Lung (tissue), 12 donors: ENCODE measurements around the gene ITGAD. TPM values are rescaled to one million over a fixed set of nuclear protein-coding genes. Genes with fewer than 3 reads are reported as not detected.

Source experiments
- ATAC-seq: fragments of 200-7000 bp; cut with Tn5 transposase; one replicate; pipeline ENCODE4 v1.9.1; 2020; ENCODE audit warnings: moderate number of reproducible peaks; ENCODE audit not compliant: insufficient read depth, low FRiP score
- DNase-seq, 3 donors: peaks; one replicate each; pipeline ENCODE4 v3.0.0-alpha.2; 2013 to 2017
- H3K27ac ChIP-seq, 2 donors: one replicate each; pipeline ENCODE4 v1.5.1; 2013; ENCODE audit warnings: mild to moderate bottlenecking in 2 of 2, moderate library complexity in 2 of 2, control low read depth in 1 of 2, inconsistent platforms in 1 of 2, low read depth in 1 of 2, low read length in 1 of 2
- H3K27me3 ChIP-seq, 3 donors: one replicate each; pipeline ENCODE4 v1.5.1; 2013; ENCODE audit warnings: low read length in 2 of 3; ENCODE audit not compliant: control insufficient read depth in 3 of 3, insufficient read depth in 3 of 3
- H3K36me3 ChIP-seq, 4 donors: one replicate each; pipeline ENCODE4 v1.5.1; 2013; ENCODE audit warnings: low read length in 4 of 4, mild to moderate bottlenecking in 1 of 4, moderate library complexity in 1 of 4; ENCODE audit not compliant: control insufficient read depth in 4 of 4, insufficient read depth in 4 of 4
- H3K4me1 ChIP-seq, 5 donors: one replicate each; pipeline ENCODE4 v1.5.1; 2013; ENCODE audit warnings: low read length in 5 of 5, mild to moderate bottlenecking in 2 of 5, moderate library complexity in 1 of 5; ENCODE audit not compliant: control insufficient read depth in 5 of 5, insufficient read depth in 5 of 5
- H3K4me3 ChIP-seq: one replicate; pipeline ENCODE4 v1.5.1; 2013; ENCODE audit warnings: mild to moderate bottlenecking, control low read depth, moderate library complexity
- H3K9ac ChIP-seq, 2 donors: one replicate each; pipeline ENCODE4 v1.5.1; 2013; ENCODE audit warnings: low read length in 2 of 2, control low read depth in 1 of 2; ENCODE audit not compliant: insufficient read depth in 1 of 2
- H3K9me3 ChIP-seq, 4 donors: one replicate each; pipeline ENCODE4 v1.5.1; 2013; ENCODE audit warnings: low read length in 3 of 4, mild to moderate bottlenecking in 1 of 4, moderate library complexity in 1 of 4; ENCODE audit not compliant: control insufficient read depth in 4 of 4, insufficient read depth in 3 of 4
- whole genome bisulfite sequencing, 2 donors: extraction: QIAGEN DNeasy Blood & Tissue Kit; methylation state at CpG; one replicate each; pipeline ENCODE4 v1.1.7; 2013; 5-methylcytosine and 5-hydroxymethylcytosine counted together
- polyA plus RNA-seq, 2 donors: library from polyadenylated mRNA; stranded (reverse); fragments of 200-250 nt; gene quantifications; one replicate each; pipeline ENCODE4 v1.2.1, GENCODE V29; 2013
- total RNA-seq, 2 donors: library from RNA; depleted of rRNA in 1 of 2; stranded (reverse); fragments of >200 nt in 1 of 2; gene quantifications; one replicate each; pipeline ENCODE4 v1.2.1, GENCODE V29; 2014 to 2021
- TF ChIP-seq, protein P1 (sequence below): IDR thresholded peaks from 2 replicates; pipeline ENCODE4 v1.5.1; 2012; ENCODE audit warnings: mild to moderate bottlenecking; ENCODE audit errors: control extremely low read depth, extremely low read depth
- donor health status: control.
- donor health status: control.
- donor health status: Bipolar disorder and iron deficiency.
- donor health status: healthy.
- donor health status: DM: yes; HTN: yes; CAD: no.

Gene ITGAD
- total and polyA plus RNA-seq, 4 donors = 0.19 to 1.5 (median 0.33) TPM

GRCh38 chr16:31412750-31413149, 19.6 kb downstream of the ITGAD start:
- H3K9ac ChIP-seq = no peak overlapping the region
- no peak overlapping the region for H3K27ac ChIP-seq
- H3K4me3 ChIP-seq = no peak overlapping the region
- H3K4me1 ChIP-seq = no peaks in the 10 kb centered on the region
- ATAC-seq = no peak
- DNase-seq = no peak
- H3K9me3 ChIP-seq = no peaks in the 10 kb centered on the region
- no peaks in the 10 kb centered on the region for H3K36me3 ChIP-seq
- H3K27me3 ChIP-seq = peaks cover 0 to 7% (median 0%) of the 10 kb centered on the region in 3 donors
- TF ChIP-seq, protein P1, sequence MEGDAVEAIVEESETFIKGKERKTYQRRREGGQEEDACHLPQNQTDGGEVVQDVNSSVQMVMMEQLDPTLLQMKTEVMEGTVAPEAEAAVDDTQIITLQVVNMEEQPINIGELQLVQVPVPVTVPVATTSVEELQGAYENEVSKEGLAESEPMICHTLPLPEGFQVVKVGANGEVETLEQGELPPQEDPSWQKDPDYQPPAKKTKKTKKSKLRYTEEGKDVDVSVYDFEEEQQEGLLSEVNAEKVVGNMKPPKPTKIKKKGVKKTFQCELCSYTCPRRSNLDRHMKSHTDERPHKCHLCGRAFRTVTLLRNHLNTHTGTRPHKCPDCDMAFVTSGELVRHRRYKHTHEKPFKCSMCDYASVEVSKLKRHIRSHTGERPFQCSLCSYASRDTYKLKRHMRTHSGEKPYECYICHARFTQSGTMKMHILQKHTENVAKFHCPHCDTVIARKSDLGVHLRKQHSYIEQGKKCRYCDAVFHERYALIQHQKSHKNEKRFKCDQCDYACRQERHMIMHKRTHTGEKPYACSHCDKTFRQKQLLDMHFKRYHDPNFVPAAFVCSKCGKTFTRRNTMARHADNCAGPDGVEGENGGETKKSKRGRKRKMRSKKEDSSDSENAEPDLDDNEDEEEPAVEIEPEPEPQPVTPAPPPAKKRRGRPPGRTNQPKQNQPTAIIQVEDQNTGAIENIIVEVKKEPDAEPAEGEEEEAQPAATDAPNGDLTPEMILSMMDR = no peak
- 87 to 88% methylated on average over 10 of the region's 10 CpGs for WGBS, 2 donors

DNA sequence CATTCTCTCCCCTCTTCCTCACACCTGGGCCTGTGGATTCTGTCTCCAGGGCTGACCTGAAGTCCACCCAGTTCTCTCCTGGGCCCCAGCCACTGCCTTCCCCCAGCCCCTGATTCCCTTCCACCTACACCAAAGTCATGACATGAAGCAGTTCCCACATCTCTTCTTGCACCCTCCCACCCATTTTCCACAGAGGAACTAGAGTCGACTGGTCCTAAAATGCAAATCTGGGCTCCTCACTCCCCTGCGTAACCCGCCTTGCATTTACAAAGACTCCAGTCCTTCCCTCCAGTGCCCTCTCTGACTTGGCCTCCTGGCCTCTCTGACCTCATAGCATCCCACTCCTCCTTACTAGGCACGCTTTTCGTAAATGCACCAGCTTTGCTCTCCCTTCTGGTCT, 20.2 kb downstream of the ITGAD start:
- H3K9ac ChIP-seq = no peak overlapping the region
- H3K4me1 ChIP-seq = no peaks in the 10 kb centered on the region
- H3K27me3 ChIP-seq = peaks cover 0 to 7% (median 0%) of the 10 kb centered on the region in 3 donors
- 91 to 95% methylated on average over 5 of the region's 5 CpGs for WGBS, 2 donors
- DNase-seq (no peak), ATAC-seq (no peak)
- H3K4me3 ChIP-seq = no peak overlapping the region
- H3K27ac ChIP-seq = no peak overlapping the region
- peaks cover 0 to 4% (median 0%) of the 10 kb centered on the region in 4 donors for H3K9me3 ChIP-seq
- H3K36me3 ChIP-seq = no peaks in the 10 kb centered on the region
- TF ChIP-seq, protein P1 = no peak

DNA sequence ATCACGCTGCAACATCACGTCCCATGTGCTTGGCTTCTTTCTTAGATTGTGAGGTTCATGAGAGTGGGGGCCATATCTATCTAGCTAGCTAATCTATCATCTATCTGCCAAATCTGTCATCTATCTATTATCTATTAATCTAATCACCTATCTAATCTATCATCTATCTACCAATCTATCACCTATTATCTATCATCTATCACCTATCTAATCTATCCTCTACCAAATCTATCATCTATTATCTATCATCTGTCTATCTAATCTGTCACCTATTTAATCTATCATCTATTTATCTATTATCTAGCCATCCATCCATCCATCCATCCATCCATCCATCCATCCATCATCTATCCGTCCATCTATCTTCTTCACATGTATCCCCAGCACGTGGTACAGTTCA, 20.8 kb downstream of the ITGAD start:
- H3K4me1 ChIP-seq = no peaks in the 10 kb centered on the region
- no peaks in the 10 kb centered on the region for H3K36me3 ChIP-seq
- H3K4me3 ChIP-seq = no peak overlapping the region
- 83 to 96% methylated on average over 4 of the region's 4 CpGs for WGBS, 2 donors
- H3K9me3 ChIP-seq = peaks cover 0 to 4% (median 0%) of the 10 kb centered on the region in 4 donors
- ATAC-seq (no peak), DNase-seq (no peak)
- no peak overlapping the region for H3K27ac ChIP-seq
- no peak overlapping the region for H3K9ac ChIP-seq
- TF ChIP-seq, protein P1 = no peak
- H3K27me3 ChIP-seq = peaks cover 0 to 7% (median 0%) of the 10 kb centered on the region in 3 donors

- ATAC-seq (no peak), DNase-seq (no peak)
- TF ChIP-seq, protein P1 = no peak
Measured at GRCh38 chr16:31414706-31415105, 21.6 kb downstream of the ITGAD start.

More at GRCh38 chr16:31414706-31415105, 21.6 kb downstream of the ITGAD start:
- no peak overlapping the region for H3K4me3 ChIP-seq
- no peak overlapping the region for H3K27ac ChIP-seq
- H3K9ac ChIP-seq = no peak overlapping the region
- no peaks in the 10 kb centered on the region for H3K36me3 ChIP-seq
- H3K4me1 ChIP-seq = no peaks in the 10 kb centered on the region
- H3K9me3 ChIP-seq = peaks cover 0 to 4% (median 0%) of the 10 kb centered on the region in 4 donors
- 74 to 89% methylated on average over 4 of the region's 4 CpGs for WGBS, 2 donors
- H3K27me3 ChIP-seq = peaks cover 0 to 7% (median 0%) of the 10 kb centered on the region in 3 donors
